Rectal smooth muscle tissue (tissue), 1 donor: ENCODE data around the gene SRGAP2.
"Not testable (repeated sequence)": the region's sequence is repeated elsewhere in the genome, so short reads cannot be mapped to it uniquely, and the experiment has no call there.

Experiments used
- H3K27ac ChIP-seq: one replicate; pipeline ENCODE4 v1.7.0; 2013; ENCODE audit warnings: low read depth, low read length, inconsistent platforms
- H3K27me3 ChIP-seq: one replicate; pipeline ENCODE4 v1.7.0; 2013; ENCODE audit warnings: low read length; ENCODE audit not compliant: control insufficient read depth, insufficient read depth
- H3K36me3 ChIP-seq: one replicate; pipeline ENCODE4 v1.7.0; 2013; ENCODE audit warnings: low read length; ENCODE audit not compliant: control insufficient read depth, insufficient read depth
- H3K4me1 ChIP-seq: one replicate; pipeline ENCODE4 v1.7.0; 2013; ENCODE audit warnings: low read length; ENCODE audit not compliant: control insufficient read depth, insufficient read depth
- H3K4me3 ChIP-seq: one replicate; pipeline ENCODE4 v1.7.0; 2013; ENCODE audit warnings: low read length
- H3K9ac ChIP-seq: one replicate; pipeline ENCODE4 v1.7.0; 2013; ENCODE audit warnings: low read length

Gene SRGAP2

GRCh38 chr1:206243335-206243734 is 40.0 kb downstream of the SRGAP2 start:
- not testable (repeated sequence) for H3K36me3 ChIP-seq, H3K9ac ChIP-seq, H3K27ac ChIP-seq, H3K27me3 ChIP-seq, H3K4me1 ChIP-seq, H3K4me3 ChIP-seq

GRCh38 chr1:206245479-206245878 is 42.1 kb downstream of the SRGAP2 start:
- H3K9ac ChIP-seq, H3K4me1 ChIP-seq, H3K36me3 ChIP-seq, H3K27me3 ChIP-seq, H3K27ac ChIP-seq, H3K4me3 ChIP-seq: not testable (repeated sequence)

GRCh38 chr1:206246129-206246886 is 43.0 kb downstream of the SRGAP2 start:
- H3K36me3 ChIP-seq, H3K4me3 ChIP-seq, H3K9ac ChIP-seq, H3K27me3 ChIP-seq, H3K4me1 ChIP-seq, H3K27ac ChIP-seq: not testable (repeated sequence)

- H3K27ac ChIP-seq, H3K9ac ChIP-seq: not testable (repeated sequence)
Observed at GRCh38 chr1:206250953-206251681, 47.8 kb downstream of the SRGAP2 start.

GRCh38 chr1:206252680-206253335 is 49.5 kb downstream of the SRGAP2 start:
- H3K36me3 ChIP-seq, H3K27ac ChIP-seq, H3K4me1 ChIP-seq, H3K27me3 ChIP-seq, H3K4me3 ChIP-seq, H3K9ac ChIP-seq: not testable (repeated sequence)

More at GRCh38 chr1:206250953-206251681, 47.8 kb downstream of the SRGAP2 start:
- not testable (repeated sequence) for H3K27me3 ChIP-seq, H3K4me3 ChIP-seq, H3K4me1 ChIP-seq, H3K36me3 ChIP-seq
